ENCODE measurements around the gene KDM4E. TPM values are rescaled to one million over a fixed set of nuclear protein-coding genes. Genes with fewer than 3 reads are reported as not detected.
"Not testable (repeated sequence)": the region's sequence is repeated elsewhere in the genome, so short reads cannot be mapped to it uniquely, and the experiment has no call there.

Gene KDM4E
- polyA plus RNA-seq, 1 of the 3 experiments (the other 2 are of a cell fraction) = 0.02 TPM

DNA sequence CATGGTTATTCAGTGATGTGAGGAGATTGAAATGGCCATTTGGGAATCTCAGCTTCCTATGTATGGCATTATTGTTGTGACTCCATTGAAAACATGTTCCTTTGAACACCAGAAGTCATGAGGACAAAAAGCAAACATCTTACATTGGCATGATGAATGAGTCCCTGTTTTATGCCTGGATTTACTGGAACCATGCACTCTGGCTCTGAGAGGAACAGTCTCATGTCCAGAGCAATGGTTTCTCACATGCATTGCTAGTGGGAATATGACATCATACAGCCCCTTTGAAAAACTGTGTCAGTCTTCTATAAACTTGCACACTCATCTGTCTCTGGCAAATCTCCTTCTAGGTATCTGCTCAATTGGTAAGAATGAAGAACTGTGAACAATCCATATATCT is 20.8 kb downstream of the KDM4E start:
- no peak for DNase-seq
- no peaks in the 10 kb centered on the region for H4K20me1 ChIP-seq (ENCODE audit: insufficient read depth)
- no peaks in the 10 kb centered on the region for H3K79me2 ChIP-seq (ENCODE audit: insufficient read depth)
- no peak overlapping the region for H2AFZ ChIP-seq (ENCODE audit: low read depth)
- no peaks in the 10 kb centered on the region for H3K9me3 ChIP-seq
- no peaks in the 10 kb centered on the region for H3F3A ChIP-seq (replicated peaks; ENCODE audit: insufficient read depth)
- ChIA-PET POLR2A (no interaction called here), CTCF (no interaction called here)
- TF ChIP-seq, protein P1, sequence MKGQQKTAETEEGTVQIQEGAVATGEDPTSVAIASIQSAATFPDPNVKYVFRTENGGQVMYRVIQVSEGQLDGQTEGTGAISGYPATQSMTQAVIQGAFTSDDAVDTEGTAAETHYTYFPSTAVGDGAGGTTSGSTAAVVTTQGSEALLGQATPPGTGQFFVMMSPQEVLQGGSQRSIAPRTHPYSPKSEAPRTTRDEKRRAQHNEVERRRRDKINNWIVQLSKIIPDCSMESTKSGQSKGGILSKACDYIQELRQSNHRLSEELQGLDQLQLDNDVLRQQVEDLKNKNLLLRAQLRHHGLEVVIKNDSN (IDR thresholded peaks at IDR 0.05; ENCODE audit: borderline replicate concordance, low read depth) = no peak
- TF ChIP-seq RFX5 (IDR thresholded peaks at IDR 0.05; ENCODE audit: low read length) = no peak
- no peak for TF ChIP-seq JUND (IDR thresholded peaks at IDR 0.05)
- TF ChIP-seq RXRA (IDR thresholded peaks at IDR 0.05; ENCODE audit: borderline replicate concordance, low read depth) = no peak
- TF ChIP-seq POLR2AphosphoS5 (IDR thresholded peaks at IDR 0.05; ENCODE audit: low read depth, low read length) = no peak
- no peak for TF ChIP-seq FOSL2 (IDR thresholded peaks at IDR 0.05; ENCODE audit: borderline replicate concordance, low read depth)
- TF ChIP-seq NRF1 (IDR thresholded peaks at IDR 0.05; ENCODE audit: low read depth, low read length) = no peak
- TF ChIP-seq, protein P2, sequence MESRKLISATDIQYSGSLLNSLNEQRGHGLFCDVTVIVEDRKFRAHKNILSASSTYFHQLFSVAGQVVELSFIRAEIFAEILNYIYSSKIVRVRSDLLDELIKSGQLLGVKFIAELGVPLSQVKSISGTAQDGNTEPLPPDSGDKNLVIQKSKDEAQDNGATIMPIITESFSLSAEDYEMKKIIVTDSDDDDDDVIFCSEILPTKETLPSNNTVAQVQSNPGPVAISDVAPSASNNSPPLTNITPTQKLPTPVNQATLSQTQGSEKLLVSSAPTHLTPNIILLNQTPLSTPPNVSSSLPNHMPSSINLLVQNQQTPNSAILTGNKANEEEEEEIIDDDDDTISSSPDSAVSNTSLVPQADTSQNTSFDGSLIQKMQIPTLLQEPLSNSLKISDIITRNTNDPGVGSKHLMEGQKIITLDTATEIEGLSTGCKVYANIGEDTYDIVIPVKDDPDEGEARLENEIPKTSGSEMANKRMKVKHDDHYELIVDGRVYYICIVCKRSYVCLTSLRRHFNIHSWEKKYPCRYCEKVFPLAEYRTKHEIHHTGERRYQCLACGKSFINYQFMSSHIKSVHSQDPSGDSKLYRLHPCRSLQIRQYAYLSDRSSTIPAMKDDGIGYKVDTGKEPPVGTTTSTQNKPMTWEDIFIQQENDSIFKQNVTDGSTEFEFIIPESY (IDR thresholded peaks at IDR 0.05; ENCODE audit: borderline replicate concordance, low read depth) = no peak
- TF ChIP-seq, protein P3, sequence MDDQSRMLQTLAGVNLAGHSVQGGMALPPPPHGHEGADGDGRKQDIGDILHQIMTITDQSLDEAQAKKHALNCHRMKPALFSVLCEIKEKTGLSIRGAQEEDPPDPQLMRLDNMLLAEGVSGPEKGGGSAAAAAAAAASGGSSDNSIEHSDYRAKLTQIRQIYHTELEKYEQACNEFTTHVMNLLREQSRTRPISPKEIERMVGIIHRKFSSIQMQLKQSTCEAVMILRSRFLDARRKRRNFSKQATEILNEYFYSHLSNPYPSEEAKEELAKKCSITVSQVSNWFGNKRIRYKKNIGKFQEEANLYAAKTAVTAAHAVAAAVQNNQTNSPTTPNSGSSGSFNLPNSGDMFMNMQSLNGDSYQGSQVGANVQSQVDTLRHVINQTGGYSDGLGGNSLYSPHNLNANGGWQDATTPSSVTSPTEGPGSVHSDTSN (IDR thresholded peaks at IDR 0.05) = no peak
- TF ChIP-seq TAF1 (IDR thresholded peaks at IDR 0.05; ENCODE audit: borderline replicate concordance, low read depth, low read length) = no peak
- no peak for TF ChIP-seq YY1 (IDR thresholded peaks at IDR 0.05; ENCODE audit: low read depth)
- TF ChIP-seq, protein P4, sequence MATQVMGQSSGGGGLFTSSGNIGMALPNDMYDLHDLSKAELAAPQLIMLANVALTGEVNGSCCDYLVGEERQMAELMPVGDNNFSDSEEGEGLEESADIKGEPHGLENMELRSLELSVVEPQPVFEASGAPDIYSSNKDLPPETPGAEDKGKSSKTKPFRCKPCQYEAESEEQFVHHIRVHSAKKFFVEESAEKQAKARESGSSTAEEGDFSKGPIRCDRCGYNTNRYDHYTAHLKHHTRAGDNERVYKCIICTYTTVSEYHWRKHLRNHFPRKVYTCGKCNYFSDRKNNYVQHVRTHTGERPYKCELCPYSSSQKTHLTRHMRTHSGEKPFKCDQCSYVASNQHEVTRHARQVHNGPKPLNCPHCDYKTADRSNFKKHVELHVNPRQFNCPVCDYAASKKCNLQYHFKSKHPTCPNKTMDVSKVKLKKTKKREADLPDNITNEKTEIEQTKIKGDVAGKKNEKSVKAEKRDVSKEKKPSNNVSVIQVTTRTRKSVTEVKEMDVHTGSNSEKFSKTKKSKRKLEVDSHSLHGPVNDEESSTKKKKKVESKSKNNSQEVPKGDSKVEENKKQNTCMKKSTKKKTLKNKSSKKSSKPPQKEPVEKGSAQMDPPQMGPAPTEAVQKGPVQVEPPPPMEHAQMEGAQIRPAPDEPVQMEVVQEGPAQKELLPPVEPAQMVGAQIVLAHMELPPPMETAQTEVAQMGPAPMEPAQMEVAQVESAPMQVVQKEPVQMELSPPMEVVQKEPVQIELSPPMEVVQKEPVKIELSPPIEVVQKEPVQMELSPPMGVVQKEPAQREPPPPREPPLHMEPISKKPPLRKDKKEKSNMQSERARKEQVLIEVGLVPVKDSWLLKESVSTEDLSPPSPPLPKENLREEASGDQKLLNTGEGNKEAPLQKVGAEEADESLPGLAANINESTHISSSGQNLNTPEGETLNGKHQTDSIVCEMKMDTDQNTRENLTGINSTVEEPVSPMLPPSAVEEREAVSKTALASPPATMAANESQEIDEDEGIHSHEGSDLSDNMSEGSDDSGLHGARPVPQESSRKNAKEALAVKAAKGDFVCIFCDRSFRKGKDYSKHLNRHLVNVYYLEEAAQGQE (IDR thresholded peaks at IDR 0.05; ENCODE audit: low read depth, low read length) = no peak
- TF ChIP-seq TEAD4 (IDR thresholded peaks at IDR 0.05; ENCODE audit: borderline replicate concordance, insufficient read depth) = no peak
- TF ChIP-seq, protein P5, sequence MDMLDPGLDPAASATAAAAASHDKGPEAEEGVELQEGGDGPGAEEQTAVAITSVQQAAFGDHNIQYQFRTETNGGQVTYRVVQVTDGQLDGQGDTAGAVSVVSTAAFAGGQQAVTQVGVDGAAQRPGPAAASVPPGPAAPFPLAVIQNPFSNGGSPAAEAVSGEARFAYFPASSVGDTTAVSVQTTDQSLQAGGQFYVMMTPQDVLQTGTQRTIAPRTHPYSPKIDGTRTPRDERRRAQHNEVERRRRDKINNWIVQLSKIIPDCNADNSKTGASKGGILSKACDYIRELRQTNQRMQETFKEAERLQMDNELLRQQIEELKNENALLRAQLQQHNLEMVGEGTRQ (IDR thresholded peaks at IDR 0.05; ENCODE audit: borderline replicate concordance, low read depth, low read length) = no peak
- no peak for TF ChIP-seq RCOR1 (IDR thresholded peaks at IDR 0.05; ENCODE audit: low read length)
- no peak for TF ChIP-seq EZH2phosphoT487 (IDR thresholded peaks at IDR 0.05; ENCODE audit: borderline replicate concordance, low read depth)
- TF ChIP-seq, protein P6, sequence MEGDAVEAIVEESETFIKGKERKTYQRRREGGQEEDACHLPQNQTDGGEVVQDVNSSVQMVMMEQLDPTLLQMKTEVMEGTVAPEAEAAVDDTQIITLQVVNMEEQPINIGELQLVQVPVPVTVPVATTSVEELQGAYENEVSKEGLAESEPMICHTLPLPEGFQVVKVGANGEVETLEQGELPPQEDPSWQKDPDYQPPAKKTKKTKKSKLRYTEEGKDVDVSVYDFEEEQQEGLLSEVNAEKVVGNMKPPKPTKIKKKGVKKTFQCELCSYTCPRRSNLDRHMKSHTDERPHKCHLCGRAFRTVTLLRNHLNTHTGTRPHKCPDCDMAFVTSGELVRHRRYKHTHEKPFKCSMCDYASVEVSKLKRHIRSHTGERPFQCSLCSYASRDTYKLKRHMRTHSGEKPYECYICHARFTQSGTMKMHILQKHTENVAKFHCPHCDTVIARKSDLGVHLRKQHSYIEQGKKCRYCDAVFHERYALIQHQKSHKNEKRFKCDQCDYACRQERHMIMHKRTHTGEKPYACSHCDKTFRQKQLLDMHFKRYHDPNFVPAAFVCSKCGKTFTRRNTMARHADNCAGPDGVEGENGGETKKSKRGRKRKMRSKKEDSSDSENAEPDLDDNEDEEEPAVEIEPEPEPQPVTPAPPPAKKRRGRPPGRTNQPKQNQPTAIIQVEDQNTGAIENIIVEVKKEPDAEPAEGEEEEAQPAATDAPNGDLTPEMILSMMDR (IDR thresholded peaks at IDR 0.05) = no peak
- no peak for TF ChIP-seq MXI1 (IDR thresholded peaks at IDR 0.05; ENCODE audit: low read depth, low read length)
- TF ChIP-seq EP300 (IDR thresholded peaks at IDR 0.05; ENCODE audit: borderline replicate concordance in 1 of 2, low read depth in 1 of 2, low read length in 1 of 2) = no peak
- peaks cover 14% of the 10 kb centered on the region for H3K27me3 ChIP-seq (ENCODE audit: insufficient read depth)
- no peak overlapping the region for H3K9ac ChIP-seq
- no peaks in the 10 kb centered on the region for H3K9me2 ChIP-seq
- H3K4me3 ChIP-seq (ENCODE audit: low read depth in 2 of 2, low read length in 1 of 2) = no peak overlapping the region
- H3K4me1 ChIP-seq (ENCODE audit: control insufficient read depth in 1 of 2, insufficient read depth in 2 of 2, low read depth in 1 of 2, low read length in 1 of 2) = no peaks in the 10 kb centered on the region
- H3K4me2 ChIP-seq = no peak overlapping the region
- H3K27ac ChIP-seq (ENCODE audit: low read depth in 2 of 2, low read length in 1 of 2) = no peak overlapping the region
- no peaks in the 10 kb centered on the region for H3K36me3 ChIP-seq (replicated peaks in 1 of 2; ENCODE audit: control insufficient read depth in 1 of 2, insufficient read depth in 2 of 2, low read length in 1 of 2)

DNA sequence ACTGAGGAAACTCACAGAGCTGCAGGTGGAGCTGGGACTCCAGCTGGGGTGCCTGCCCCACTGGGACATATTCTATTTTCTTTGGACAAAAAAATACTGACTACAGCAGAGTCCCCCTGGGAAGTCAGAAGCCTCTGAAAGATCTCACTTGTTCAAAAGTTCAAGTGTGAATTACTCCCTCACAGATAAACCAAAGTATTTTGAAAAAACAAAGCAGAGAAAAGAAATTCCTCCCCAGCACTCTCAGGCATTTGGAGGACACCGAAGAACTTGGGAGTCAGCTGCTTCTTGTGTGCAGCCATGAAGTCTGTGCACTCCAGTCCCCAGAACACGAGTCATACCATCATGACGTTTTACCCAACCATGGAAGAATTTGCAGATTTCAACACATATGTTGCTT is 24.1 kb downstream of the KDM4E start, which contains the start of gene KDM4F:
Gene KDM4F, plus strand, starts transcription at position 301 of the 400 bp plus-strand sequence.
- CTCF ChIA-PET = interaction anchor here (0.8 kb wide), 1 partner anchor 20 kb away, joined by 3 read pairs; no protein-coding TSS in a partner anchor
- H3K79me2 ChIP-seq (ENCODE audit: insufficient read depth); H3K9ac ChIP-seq; H4K20me1 ChIP-seq (ENCODE audit: insufficient read depth); H3K9me3 ChIP-seq; H3K36me3 ChIP-seq (replicated peaks in 1 of 2; ENCODE audit: control insufficient read depth in 1 of 2, insufficient read depth in 2 of 2, low read length in 1 of 2); H2AFZ ChIP-seq (ENCODE audit: low read depth); POLR2A ChIA-PET; H3K4me3 ChIP-seq (ENCODE audit: low read depth in 2 of 2, low read length in 1 of 2); H3K27me3 ChIP-seq (ENCODE audit: insufficient read depth); DNase-seq; H3K27ac ChIP-seq (ENCODE audit: low read depth in 2 of 2, low read length in 1 of 2); H3K4me2 ChIP-seq; H3K4me1 ChIP-seq (ENCODE audit: control insufficient read depth in 1 of 2, insufficient read depth in 2 of 2, low read depth in 1 of 2, low read length in 1 of 2); H3F3A ChIP-seq (replicated peaks; ENCODE audit: insufficient read depth); H3K9me2 ChIP-seq: not testable (repeated sequence)
- WGBS (ENCODE audit: low lambda C conversion rate) = 62% methylated on average over 3 of the region's 3 CpGs

Data from SK-N-SH (cell line).